ENCODE results near the gene EZH2. TPM values are rescaled to one million over a fixed set of nuclear protein-coding genes. Genes with fewer than 3 reads are reported as not detected.

EZH2 gene
- total RNA-seq, 1 donor from 2014 or later, result 97.5 TPM

DNA sequence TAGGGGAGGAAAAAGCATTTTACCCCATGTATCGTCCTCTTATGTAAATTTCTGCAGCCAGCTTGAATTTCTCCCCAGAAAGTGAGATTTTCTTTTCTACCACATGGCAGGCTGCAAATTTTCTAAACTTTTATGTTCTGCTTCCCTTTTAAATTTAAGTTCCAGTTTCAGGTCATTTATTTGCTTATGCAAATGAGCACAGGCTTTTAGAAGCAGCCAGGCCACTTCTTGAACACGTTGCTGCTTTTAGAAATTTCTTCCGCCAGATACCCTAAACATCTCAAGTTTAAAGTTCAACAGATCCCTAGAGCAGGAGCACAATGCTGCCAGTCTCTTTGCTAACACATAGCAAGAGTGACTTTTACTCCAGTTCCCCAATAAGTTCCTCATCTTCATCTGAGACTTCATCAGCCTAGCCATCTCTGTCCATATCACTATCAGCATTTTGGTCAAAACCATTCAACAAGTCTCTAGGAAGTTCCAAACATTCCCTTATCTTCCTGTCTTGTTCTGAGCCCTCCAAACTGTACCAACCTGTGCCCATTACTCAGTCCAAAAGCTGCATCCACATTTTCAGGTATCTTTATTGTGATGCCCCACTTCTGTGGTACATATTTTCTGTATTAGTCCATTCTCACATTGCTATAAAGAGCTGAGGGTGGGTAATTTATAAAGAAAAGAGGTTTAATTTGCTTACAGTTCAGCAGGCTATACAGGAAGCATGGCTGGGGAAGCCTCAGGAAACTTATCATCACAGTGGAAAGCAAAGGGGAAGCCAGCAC, 16.3 kb downstream of the EZH2 start:
- Mint-ChIP-seq H3K36me3 (ENCODE audit: low read depth) (peaks cover 26% of the 10 kb centered on the region), H3K9me3 (peaks cover 11% of the 10 kb centered on the region), H3K4me1 (ENCODE audit: low read depth) (peaks cover 53% of the 10 kb centered on the region), H3K27me3 (ENCODE audit: insufficient read depth) (no peaks in the 10 kb centered on the region), H3K4me3 (no peak overlapping the region), H3K27ac (no peak overlapping the region)
- intact Hi-C loops (cut with micrococcal nuclease), result no loop called here
- no peak for DNase-seq (ENCODE audit: low spot score)

DNA sequence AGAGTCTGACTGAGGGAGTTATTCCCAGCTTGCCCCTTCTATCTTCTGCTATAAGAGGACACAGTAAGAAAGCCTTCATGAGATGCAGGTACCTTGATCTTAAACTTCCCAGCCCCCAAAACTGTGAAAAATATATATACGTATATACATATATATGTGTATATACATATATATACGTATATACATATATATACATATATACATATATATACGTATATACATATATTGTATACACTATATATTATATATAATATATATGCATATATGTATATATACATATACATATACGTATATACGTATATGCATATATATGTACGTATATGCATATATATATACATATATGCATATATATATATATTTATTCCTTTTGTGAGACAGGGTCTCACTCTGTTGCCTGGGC, 17.7 kb downstream of the EZH2 start:
- H3K9me3 Mint-ChIP-seq, result peaks cover 11% of the 10 kb centered on the region
- H3K4me3 Mint-ChIP-seq, result no peak overlapping the region
- H3K36me3 Mint-ChIP-seq (ENCODE audit: low read depth), result peaks cover 22% of the 10 kb centered on the region
- no peaks in the 10 kb centered on the region for H3K27me3 Mint-ChIP-seq (ENCODE audit: insufficient read depth)
- intact Hi-C loops (cut with micrococcal nuclease), result no loop called here
- DNase-seq (ENCODE audit: low spot score), result no peak
- H3K4me1 Mint-ChIP-seq (ENCODE audit: low read depth), result peaks cover 52% of the 10 kb centered on the region
- H3K27ac Mint-ChIP-seq, result no peak overlapping the region

DNA sequence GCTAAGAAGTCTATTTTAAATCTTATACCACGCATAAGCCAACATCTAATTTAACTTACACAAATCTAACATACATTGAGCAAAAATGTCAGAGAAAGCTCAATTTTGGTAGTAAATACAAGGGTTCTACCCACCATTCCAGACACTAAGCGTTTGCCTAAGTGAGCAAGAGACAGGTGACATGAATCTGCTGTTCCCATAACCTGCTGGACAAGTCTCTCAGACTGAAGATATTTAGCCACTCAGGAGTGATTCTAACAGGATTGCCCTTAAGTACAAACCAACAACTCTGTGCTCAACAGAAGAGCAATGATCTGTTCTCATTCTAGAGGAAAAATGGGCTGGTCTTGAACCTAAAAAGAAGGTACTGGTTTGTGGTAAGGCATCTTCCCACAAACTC, 18.8 kb downstream of the EZH2 start:
- Mint-ChIP-seq H3K27ac (no peak overlapping the region), H3K36me3 (ENCODE audit: low read depth) (peaks cover 21% of the 10 kb centered on the region), H3K4me1 (ENCODE audit: low read depth) (peaks cover 52% of the 10 kb centered on the region), H3K4me3 (no peak overlapping the region), H3K27me3 (ENCODE audit: insufficient read depth) (no peaks in the 10 kb centered on the region), H3K9me3 (peaks cover 11% of the 10 kb centered on the region)
- intact Hi-C loops (cut with micrococcal nuclease), result no loop called here
- no peak for DNase-seq (ENCODE audit: low spot score)

DNA sequence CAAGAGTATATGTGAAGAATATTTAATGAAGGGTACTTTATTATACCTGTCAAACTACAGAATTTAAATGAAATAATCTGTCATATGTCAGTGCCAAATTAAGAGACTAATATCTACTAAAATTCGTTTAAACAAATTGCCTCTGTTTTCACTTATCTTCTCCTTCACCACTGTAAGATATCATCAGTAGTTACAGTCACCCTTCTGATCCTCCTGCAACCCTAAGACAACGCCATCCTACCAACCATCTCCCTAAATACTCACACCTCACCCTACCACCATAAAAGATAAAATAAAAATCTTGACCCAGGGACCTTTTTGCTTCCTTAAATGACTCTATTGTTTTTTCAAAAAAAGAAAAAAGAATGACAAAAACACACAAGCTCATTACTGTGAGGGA, 20.8 kb downstream of the EZH2 start:
- intact Hi-C loops (cut with micrococcal nuclease), result no loop called here
- Mint-ChIP-seq H3K4me1 (ENCODE audit: low read depth) (peaks cover 50% of the 10 kb centered on the region), H3K27me3 (ENCODE audit: insufficient read depth) (no peaks in the 10 kb centered on the region), H3K36me3 (ENCODE audit: low read depth) (peaks cover 20% of the 10 kb centered on the region), H3K9me3 (peaks cover 11% of the 10 kb centered on the region), H3K4me3 (no peak overlapping the region), H3K27ac (peak overlapping the region; percentile 55)
- no peak for DNase-seq (ENCODE audit: low spot score)

DNA sequence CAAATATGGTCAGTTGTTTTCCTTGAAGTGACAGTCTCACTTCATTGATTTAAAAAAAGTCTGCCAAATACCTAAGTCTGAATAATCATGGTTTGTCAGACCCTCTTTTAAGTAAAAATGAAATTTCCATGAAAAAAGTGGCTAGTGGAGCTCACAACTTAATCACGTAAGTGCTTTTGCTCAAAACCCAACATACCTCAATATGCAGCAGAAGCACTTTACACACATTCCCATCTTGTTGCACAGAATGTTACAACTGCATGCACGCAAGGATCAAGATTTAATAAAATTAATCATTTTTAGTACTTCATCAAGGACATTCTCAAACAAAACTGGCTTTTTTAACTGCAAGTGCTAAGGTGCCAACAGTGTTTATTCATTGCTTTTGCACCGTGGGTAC, 21.6 kb downstream of the EZH2 start:
- peaks cover 42% of the 10 kb centered on the region for H3K4me1 Mint-ChIP-seq (ENCODE audit: low read depth)
- DNase-seq (ENCODE audit: low spot score), result no peak
- intact Hi-C loops (cut with micrococcal nuclease), result no loop called here
- no peak overlapping the region for H3K27ac Mint-ChIP-seq
- H3K36me3 Mint-ChIP-seq (ENCODE audit: low read depth), result peaks cover 11% of the 10 kb centered on the region
- no peak overlapping the region for H3K4me3 Mint-ChIP-seq
- H3K9me3 Mint-ChIP-seq, result peaks cover 2% of the 10 kb centered on the region
- H3K27me3 Mint-ChIP-seq (ENCODE audit: insufficient read depth), result no peaks in the 10 kb centered on the region

DNA sequence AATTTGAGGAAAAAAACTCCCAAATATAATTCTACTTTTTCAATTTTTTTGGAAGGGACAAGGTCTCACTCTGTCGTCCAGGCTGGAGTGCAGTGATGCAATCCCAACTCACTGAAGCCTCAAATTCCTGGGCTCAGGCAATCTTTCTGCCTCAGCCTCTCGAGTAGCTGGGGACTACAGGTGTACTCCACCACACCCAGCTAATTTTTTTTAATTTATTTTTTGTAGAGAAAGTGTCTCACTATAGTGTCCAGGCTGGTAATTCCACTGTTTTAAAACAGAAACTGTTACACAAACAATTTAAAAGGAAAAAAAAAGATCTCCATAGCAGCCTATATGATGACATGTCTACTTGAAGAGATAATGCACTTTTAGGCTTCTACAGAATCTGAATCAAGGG, 25.6 kb downstream of the EZH2 start:
- intact Hi-C loops (cut with micrococcal nuclease), result loop anchor here (10.0 kb wide), 1 partner anchor 284 kb away; no protein-coding TSS in a partner anchor
- Mint-ChIP-seq H3K4me3 (no peak overlapping the region), H3K36me3 (ENCODE audit: low read depth) (peaks cover 10% of the 10 kb centered on the region), H3K9me3 (no peaks in the 10 kb centered on the region), H3K27ac (no peak overlapping the region), H3K4me1 (ENCODE audit: low read depth) (peaks cover 43% of the 10 kb centered on the region), H3K27me3 (ENCODE audit: insufficient read depth) (no peaks in the 10 kb centered on the region)
- no peak for DNase-seq (ENCODE audit: low spot score)

DNA sequence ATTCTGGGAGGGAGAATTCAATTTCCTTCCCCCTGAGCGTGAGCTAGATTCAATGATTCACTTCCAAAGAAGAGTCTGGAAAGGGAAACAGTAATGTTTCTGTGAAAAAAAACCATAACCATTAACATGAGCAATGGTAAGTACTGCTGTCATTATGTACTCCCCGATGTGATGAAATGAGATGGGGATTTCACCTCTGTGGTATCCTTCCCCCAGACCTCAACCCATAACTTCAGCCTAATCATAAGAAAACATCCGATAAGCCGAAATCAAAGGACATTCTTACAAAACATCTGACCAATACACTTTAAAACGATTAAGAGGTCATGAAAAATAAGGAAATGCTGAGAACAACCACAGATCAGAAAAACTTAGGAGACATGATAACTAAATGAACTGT, 27.2 kb downstream of the EZH2 start:
- no peak for DNase-seq (ENCODE audit: low spot score)
- intact Hi-C loops (cut with micrococcal nuclease), result loop anchor here (1.0 to 10.0 kb wide), 5 partner anchors 25 to 282 kb away; no protein-coding TSS in a partner anchor
- Mint-ChIP-seq H3K9me3 (no peaks in the 10 kb centered on the region), H3K4me3 (peak overlapping the region; percentile 40), H3K27ac (peak overlapping the region; percentile 85), H3K4me1 (ENCODE audit: low read depth) (peaks cover 46% of the 10 kb centered on the region), H3K36me3 (ENCODE audit: low read depth) (peaks cover 8% of the 10 kb centered on the region), H3K27me3 (ENCODE audit: insufficient read depth) (no peaks in the 10 kb centered on the region)

DNA sequence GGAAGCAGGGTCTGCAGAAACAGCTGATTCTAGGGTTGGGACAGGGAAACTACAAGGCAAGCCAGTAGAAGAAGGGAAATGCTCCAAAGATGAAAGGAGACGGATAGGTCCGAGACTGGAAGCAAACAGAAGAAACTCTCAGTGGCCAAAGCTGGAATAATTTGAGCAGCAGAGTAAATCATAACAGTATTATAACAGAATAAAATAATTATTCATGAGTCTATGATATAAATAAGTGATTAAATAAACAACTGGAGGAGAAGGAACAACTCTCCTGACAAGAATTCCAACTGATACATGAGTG, 27.6 kb downstream of the EZH2 start:
- Mint-ChIP-seq H3K4me3 (peak overlapping the region; percentile 42), H3K36me3 (ENCODE audit: low read depth) (peaks cover 8% of the 10 kb centered on the region), H3K9me3 (no peaks in the 10 kb centered on the region), H3K27me3 (ENCODE audit: insufficient read depth) (no peaks in the 10 kb centered on the region), H3K4me1 (ENCODE audit: low read depth) (peaks cover 45% of the 10 kb centered on the region), H3K27ac (peak overlapping the region; percentile 69)
- DNase-seq (ENCODE audit: low spot score), result no peak
- intact Hi-C loops (cut with micrococcal nuclease), result loop anchor here (1.0 to 10.0 kb wide), 5 partner anchors 26 to 282 kb away; no protein-coding TSS in a partner anchor

DNA sequence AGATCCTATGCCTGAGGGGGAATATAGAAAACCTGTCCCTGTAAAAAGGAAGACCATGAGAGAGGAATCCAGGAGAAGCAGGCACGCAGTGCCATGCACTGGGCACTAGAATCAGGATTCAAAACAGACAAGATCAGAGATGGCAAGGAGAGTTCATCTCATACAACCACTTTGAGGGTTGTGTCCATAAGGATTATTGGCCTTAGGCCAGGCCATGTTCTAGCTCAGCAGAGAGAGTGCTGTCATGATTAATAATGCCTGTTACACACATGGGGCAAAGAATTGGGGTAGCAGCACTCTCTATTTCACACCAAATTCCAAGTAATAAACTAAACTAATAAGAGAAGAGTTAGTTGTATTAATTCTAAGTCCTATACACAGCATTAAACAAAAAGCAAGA, 29.1 kb downstream of the EZH2 start:
- H3K4me1 Mint-ChIP-seq (ENCODE audit: low read depth), result peaks cover 55% of the 10 kb centered on the region
- H3K27me3 Mint-ChIP-seq (ENCODE audit: insufficient read depth), result no peaks in the 10 kb centered on the region
- H3K27ac Mint-ChIP-seq, result no peak overlapping the region
- intact Hi-C loops (cut with micrococcal nuclease), result loop anchor here (10.0 kb wide), 1 partner anchor 280 kb away; no protein-coding TSS in a partner anchor
- no peak overlapping the region for H3K4me3 Mint-ChIP-seq
- DNase-seq (ENCODE audit: low spot score), result no peak
- H3K36me3 Mint-ChIP-seq (ENCODE audit: low read depth), result peaks cover 8% of the 10 kb centered on the region
- H3K9me3 Mint-ChIP-seq, result no peaks in the 10 kb centered on the region

DNA sequence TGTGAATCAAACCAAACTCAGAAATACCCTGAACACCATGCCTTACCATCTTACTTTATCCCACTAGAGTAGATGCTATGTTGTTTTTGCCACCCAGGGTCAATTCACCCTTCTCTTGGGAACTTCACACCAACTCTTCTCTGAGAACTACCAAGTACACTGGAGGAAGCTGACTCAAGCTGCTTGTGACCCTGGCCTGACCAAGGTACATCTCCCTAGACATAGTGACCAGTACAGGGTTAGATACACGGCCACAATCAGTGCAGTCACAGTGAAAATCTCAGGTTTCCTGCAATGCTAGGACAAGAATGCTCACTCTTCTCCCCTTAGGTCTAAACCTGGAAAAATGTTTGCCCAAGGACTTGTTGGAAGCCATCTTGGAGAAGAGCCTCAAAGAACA, 31.8 kb downstream of the EZH2 start:
- DNase-seq (ENCODE audit: low spot score), result no peak
- peaks cover 69% of the 10 kb centered on the region for H3K4me1 Mint-ChIP-seq (ENCODE audit: low read depth)
- no peak overlapping the region for H3K27ac Mint-ChIP-seq
- intact Hi-C loops (cut with micrococcal nuclease), result loop anchor here (10.0 kb wide), 1 partner anchor 277 kb away; no protein-coding TSS in a partner anchor
- no peak overlapping the region for H3K4me3 Mint-ChIP-seq
- H3K27me3 Mint-ChIP-seq (ENCODE audit: insufficient read depth), result no peaks in the 10 kb centered on the region
- no peaks in the 10 kb centered on the region for H3K9me3 Mint-ChIP-seq
- H3K36me3 Mint-ChIP-seq (ENCODE audit: low read depth), result peaks cover 3% of the 10 kb centered on the region

DNA sequence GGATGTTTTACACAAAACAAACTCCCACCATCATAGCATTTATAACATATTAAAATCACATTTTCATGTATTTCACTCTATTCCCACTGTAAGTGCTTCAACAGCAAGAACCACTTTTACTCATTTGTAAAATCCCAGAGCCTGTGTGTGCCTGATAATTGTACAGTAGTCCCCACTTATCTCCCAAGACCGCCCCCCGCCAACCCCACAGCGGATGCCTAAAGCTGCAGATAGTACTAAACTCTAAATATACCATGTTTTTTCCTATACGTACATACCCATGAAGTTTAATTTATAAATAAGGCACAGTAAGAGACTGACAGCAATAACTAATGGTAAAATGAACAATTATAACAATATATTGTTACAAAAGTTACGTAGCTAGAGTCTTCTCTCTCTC, 33.5 kb downstream of the EZH2 start:
- no peak for DNase-seq (ENCODE audit: low spot score)
- H3K36me3 Mint-ChIP-seq (ENCODE audit: low read depth), result peaks cover 7% of the 10 kb centered on the region
- no peak overlapping the region for H3K4me3 Mint-ChIP-seq
- no peak overlapping the region for H3K27ac Mint-ChIP-seq
- H3K27me3 Mint-ChIP-seq (ENCODE audit: insufficient read depth), result no peaks in the 10 kb centered on the region
- intact Hi-C loops (cut with micrococcal nuclease), result loop anchor here (10.0 kb wide), 1 partner anchor 276 kb away; no protein-coding TSS in a partner anchor
- H3K4me1 Mint-ChIP-seq (ENCODE audit: low read depth), result peaks cover 65% of the 10 kb centered on the region
- no peaks in the 10 kb centered on the region for H3K9me3 Mint-ChIP-seq

DNA sequence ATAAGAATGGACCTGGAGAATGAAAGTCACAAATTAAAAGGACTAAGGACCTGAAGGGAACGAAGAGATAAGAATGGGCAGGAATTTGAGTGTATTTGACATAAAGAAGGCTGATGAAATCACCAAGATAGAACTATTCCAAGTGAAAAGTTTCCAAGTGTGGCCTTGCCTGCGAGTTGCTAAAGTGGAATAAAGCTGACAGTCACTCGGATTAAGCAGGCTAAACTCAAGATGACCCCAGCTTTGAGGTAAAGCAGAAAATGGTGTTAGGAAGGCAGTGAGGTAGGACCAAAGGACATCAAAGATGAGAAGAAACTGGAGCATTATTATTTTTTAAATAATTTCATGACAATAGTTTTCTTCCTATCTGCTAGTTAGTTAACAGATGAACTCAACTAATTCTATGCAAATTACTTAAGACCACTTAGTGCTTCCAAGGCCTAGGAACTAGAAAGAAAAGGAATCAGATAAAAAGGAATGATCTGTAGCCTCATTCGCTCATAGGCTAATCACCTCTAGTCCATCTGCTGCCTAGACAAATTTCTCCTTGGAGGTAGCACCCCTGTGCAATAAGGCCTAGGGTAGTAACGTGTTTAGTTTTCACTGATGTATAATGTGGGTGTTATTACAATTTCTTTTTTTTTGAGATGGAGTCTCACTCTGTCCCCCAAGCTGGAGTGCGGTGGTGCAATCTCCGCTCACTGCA, 34.5 kb downstream of the EZH2 start:
- DNase-seq (ENCODE audit: low spot score), result no peak
- peaks cover 65% of the 10 kb centered on the region for H3K4me1 Mint-ChIP-seq (ENCODE audit: low read depth)
- peak overlapping the region; percentile 27 for H3K27ac Mint-ChIP-seq
- H3K4me3 Mint-ChIP-seq, result no peak overlapping the region
- intact Hi-C loops (cut with micrococcal nuclease), result loop anchor here (10.0 kb wide), 1 partner anchor 275 kb away; no protein-coding TSS in a partner anchor
- no peaks in the 10 kb centered on the region for H3K9me3 Mint-ChIP-seq
- H3K36me3 Mint-ChIP-seq (ENCODE audit: low read depth), result peaks cover 7% of the 10 kb centered on the region
- H3K27me3 Mint-ChIP-seq (ENCODE audit: insufficient read depth), result no peaks in the 10 kb centered on the region

All from activated T-helper 1 cell treated with anti-CD3 and anti-CD28 coated beads, Interleukin-12 subunit alpha, Interleukin-12 subunit beta, Interleukin-2, Interleukin-4 antibody, amounts not matched to agents 30 ng/mL and 10 ng/mL and 1 ng/mL, durations not matched to agents 14 hours and 24 hours and 36 hours (primary cell).